ENCODE measurements around the gene GC. TPM values are rescaled to one million over a fixed set of nuclear protein-coding genes. Genes with fewer than 3 reads are reported as not detected.

Gene GC
- total and polyA plus RNA-seq, 9 of the 15 experiments (the other 6 are each of a cell fraction or from before 2014, with no cell fraction given) = 0.44 TPM; not detected in 8

DNA sequence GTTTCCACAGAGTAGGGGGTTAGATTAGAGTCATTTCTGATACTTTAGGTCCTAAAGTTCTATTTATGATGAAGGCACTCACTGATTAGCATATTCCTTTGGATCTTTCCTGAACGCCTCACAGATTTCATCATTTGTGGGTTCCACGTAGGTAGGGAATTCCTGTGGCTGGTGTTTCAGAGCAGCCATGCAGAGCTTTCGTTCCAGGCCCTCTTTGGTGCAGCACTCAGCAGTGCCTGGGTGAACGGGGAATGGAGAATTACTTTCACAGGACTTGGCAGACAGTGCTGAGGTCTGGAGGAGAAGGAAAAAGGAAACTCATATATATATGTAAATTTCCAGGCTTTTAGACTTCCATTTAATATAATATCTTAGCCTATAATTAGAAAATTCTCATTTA, 18.5 kb downstream of the GC start:
- H3K4me1 ChIP-seq (replicated peaks in 1 of 2; ENCODE audit: control insufficient read depth in 2 of 2, insufficient read depth in 2 of 2, low read length in 2 of 2) = no peaks in the 10 kb centered on the region
- no peaks in the 10 kb centered on the region for H3K36me3 ChIP-seq (ENCODE audit: control insufficient read depth, insufficient read depth, low read length)
- in situ Hi-C loops (cut with MboI) = loop anchor here (25.0 kb wide), 2 partner anchors 172 to 522 kb away; no protein-coding TSS in a partner anchor
- no peaks in the 10 kb centered on the region for H3K9me3 ChIP-seq (replicated peaks; ENCODE audit: control insufficient read depth, insufficient read depth, low read depth, low read length)
- ChIA-PET CTCF (ENCODE audit: low intra/inter-chr PET ratio) (no interaction called here), POLR2A (no interaction called here)
- no peak overlapping the region for H2AFZ ChIP-seq (ENCODE audit: low read depth, low read length)
- no peak overlapping the region for H3K4me3 ChIP-seq
- intact Hi-C loops (cut with micrococcal nuclease) = no loop called here
- ATAC-seq (no peak), FAIRE-seq (no peak), DNase-seq (ENCODE audit: extremely low read depth in 1 of 4, low spot score in 3 of 4) (no peak)
- no peak overlapping the region for H3K27ac ChIP-seq (ENCODE audit: extremely low read depth, low read depth, low read length)
- no peak overlapping the region for H3K4me2 ChIP-seq (ENCODE audit: insufficient read depth, low read length)
- no peaks in the 10 kb centered on the region for H3K79me2 ChIP-seq (ENCODE audit: control insufficient read depth, insufficient read depth, low read length)
- 0% methylated on average over 4 of the region's 4 CpGs for WGBS (ENCODE audit: insufficient coverage, low coverage, missing lambda C conversion rate)
- H3K9ac ChIP-seq (ENCODE audit: insufficient read depth in 1 of 2, low read depth in 2 of 2, low read length in 2 of 2) = no peak overlapping the region
- H3K9me1 ChIP-seq (ENCODE audit: control insufficient read depth, insufficient read depth, low read length) = no peaks in the 10 kb centered on the region
- H4K20me1 ChIP-seq (replicated peaks; ENCODE audit: control insufficient read depth, insufficient read depth, low read length) = no peaks in the 10 kb centered on the region
- BruUV-seq (replicated peaks) = no TSS peak
- H3K27me3 ChIP-seq (ENCODE audit: control insufficient read depth in 2 of 2, insufficient read depth in 2 of 2, low read length in 2 of 2) = no peaks in the 10 kb centered on the region
- TF ChIP-seq NFXL1 (CRISPR knock-in tag; IDR thresholded peaks at IDR 0.05) = no peak
- no peak for TF ChIP-seq NR3C1 (CRISPR knock-in tag; IDR thresholded peaks at IDR 0.05)
- TF ChIP-seq ZNF41 (CRISPR knock-in tag; conservative IDR thresholded peaks at IDR 0.05) = no peak
- no peak for TF ChIP-seq STAT5B (CRISPR knock-in tag; IDR thresholded peaks at IDR 0.05)
- no peak for TF ChIP-seq ZNF740 (CRISPR knock-in tag; IDR thresholded peaks at IDR 0.05)
- TF ChIP-seq ZNF740 (tag; IDR thresholded peaks at IDR 0.05) = no peak
- TF ChIP-seq ZNF316 (IDR thresholded peaks at IDR 0.05) = no peak
- TF ChIP-seq GTF2A2 (tag; IDR thresholded peaks at IDR 0.05) = no peak
- TF ChIP-seq NONO (IDR thresholded peaks at IDR 0.05; ENCODE audit: low read depth in 2 of 2, low read length in 1 of 2) = no peak
- TF ChIP-seq, protein P1, sequence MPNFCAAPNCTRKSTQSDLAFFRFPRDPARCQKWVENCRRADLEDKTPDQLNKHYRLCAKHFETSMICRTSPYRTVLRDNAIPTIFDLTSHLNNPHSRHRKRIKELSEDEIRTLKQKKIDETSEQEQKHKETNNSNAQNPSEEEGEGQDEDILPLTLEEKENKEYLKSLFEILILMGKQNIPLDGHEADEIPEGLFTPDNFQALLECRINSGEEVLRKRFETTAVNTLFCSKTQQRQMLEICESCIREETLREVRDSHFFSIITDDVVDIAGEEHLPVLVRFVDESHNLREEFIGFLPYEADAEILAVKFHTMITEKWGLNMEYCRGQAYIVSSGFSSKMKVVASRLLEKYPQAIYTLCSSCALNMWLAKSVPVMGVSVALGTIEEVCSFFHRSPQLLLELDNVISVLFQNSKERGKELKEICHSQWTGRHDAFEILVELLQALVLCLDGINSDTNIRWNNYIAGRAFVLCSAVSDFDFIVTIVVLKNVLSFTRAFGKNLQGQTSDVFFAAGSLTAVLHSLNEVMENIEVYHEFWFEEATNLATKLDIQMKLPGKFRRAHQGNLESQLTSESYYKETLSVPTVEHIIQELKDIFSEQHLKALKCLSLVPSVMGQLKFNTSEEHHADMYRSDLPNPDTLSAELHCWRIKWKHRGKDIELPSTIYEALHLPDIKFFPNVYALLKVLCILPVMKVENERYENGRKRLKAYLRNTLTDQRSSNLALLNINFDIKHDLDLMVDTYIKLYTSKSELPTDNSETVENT (CRISPR knock-in tag; IDR thresholded peaks at IDR 0.05) = no peak
- no peak for TF ChIP-seq ERF (CRISPR knock-in tag; IDR thresholded peaks at IDR 0.05)
- TF ChIP-seq ZNF436 (CRISPR knock-in tag; IDR thresholded peaks at IDR 0.05) = no peak
- no peak for TF ChIP-seq ZNF408 (CRISPR knock-in tag; IDR thresholded peaks at IDR 0.05; ENCODE audit: low read depth)
- no peak for TF ChIP-seq ZFP91 (CRISPR knock-in tag; IDR thresholded peaks at IDR 0.05)
- TF ChIP-seq, protein P2, sequence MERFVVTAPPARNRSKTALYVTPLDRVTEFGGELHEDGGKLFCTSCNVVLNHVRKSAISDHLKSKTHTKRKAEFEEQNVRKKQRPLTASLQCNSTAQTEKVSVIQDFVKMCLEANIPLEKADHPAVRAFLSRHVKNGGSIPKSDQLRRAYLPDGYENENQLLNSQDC (CRISPR knock-in tag; IDR thresholded peaks at IDR 0.05) = no peak
- TF ChIP-seq MBD1 (CRISPR knock-in tag; IDR thresholded peaks at IDR 0.05) = no peak
- TF ChIP-seq ZNF644 (tag; IDR thresholded peaks at IDR 0.05; ENCODE audit: low read depth) = no peak
- no peak for TF ChIP-seq SPI1 (IDR thresholded peaks at IDR 0.05; ENCODE audit: borderline replicate concordance, low read depth, low read length)

Data from K562 (cell line).